Midbrain (tissue), 1 donor: ENCODE measurements around the gene DAB2IP.

Experiments
- DNase-seq: peaks from one replicate; lab custom pipeline; 2025; lab: John Stamatoyannopoulos, UW

DAB2IP gene

GRCh38 chr9:121626012-121626411 is 25.4 kb upstream of the DAB2IP start:
- DNase-seq, result no peak

- no peak for DNase-seq
These were observed 24.0 kb upstream of the DAB2IP start for GRCh38 chr9:121627427-121627826.

- no peak for DNase-seq
These were observed 23.0 kb upstream of the DAB2IP start for GRCh38 chr9:121628401-121628800.

- no peak for DNase-seq
These were observed 20.3 kb upstream of the DAB2IP start for GRCh38 chr9:121631115-121631514.

- no peak for DNase-seq
These were observed 19.4 kb upstream of the DAB2IP start for GRCh38 chr9:121631978-121632418.

- no peak for DNase-seq
These were observed 18.2 kb upstream of the DAB2IP start for GRCh38 chr9:121633119-121633714.

- DNase-seq, result no peak
These were observed 17.7 kb upstream of the DAB2IP start for GRCh38 chr9:121633736-121634135.

GRCh38 chr9:121634329-121635261 is 16.8 kb upstream of the DAB2IP start:
- peak; percentile 52 for DNase-seq

- DNase-seq, result no peak
These were observed 16.0 kb upstream of the DAB2IP start for GRCh38 chr9:121635300-121635876.

GRCh38 chr9:121636341-121636865 is 15.0 kb upstream of the DAB2IP start:
- peak; percentile 33 for DNase-seq

GRCh38 chr9:121636978-121637712 is 14.3 kb upstream of the DAB2IP start:
- DNase-seq, result no peak

GRCh38 chr9:121637713-121638220 is 13.7 kb upstream of the DAB2IP start:
- peak; percentile 77 for DNase-seq

GRCh38 chr9:121638399-121638798 is 13.0 kb upstream of the DAB2IP start:
- no peak for DNase-seq

- DNase-seq, result no peak
These were observed 12.4 kb upstream of the DAB2IP start for GRCh38 chr9:121638901-121639592.

- DNase-seq, result no peak
These were observed 11.8 kb upstream of the DAB2IP start for GRCh38 chr9:121639619-121640018.

GRCh38 chr9:121640076-121640475 is 11.4 kb upstream of the DAB2IP start:
- peak; percentile 33 for DNase-seq

GRCh38 chr9:121640491-121641223 is 10.8 kb upstream of the DAB2IP start:
- DNase-seq, result no peak

- DNase-seq, result no peak
These were observed 10.2 kb upstream of the DAB2IP start for GRCh38 chr9:121641224-121641611.

GRCh38 chr9:121642758-121643157 is 8.7 kb upstream of the DAB2IP start:
- DNase-seq, result no peak

- DNase-seq, result no peak
These were observed 8.0 kb upstream of the DAB2IP start for GRCh38 chr9:121643473-121643872.
